AG10803 (cell line): Measurements from ENCODE around the gene ADCY5.

ENCODE experiments used
- DNase-seq: peaks from one replicate; pipeline ENCODE4 v3.0.0; 2010; ENCODE audit warnings: low read depth
- H3K4me3 ChIP-seq: 2 replicates; pipeline ENCODE4 v1.5.1; 2011; ENCODE audit warnings: mild to moderate bottlenecking, low read length, control low read depth
- TF ChIP-seq, protein P1 (sequence below): conservative IDR thresholded peaks from 2 replicates; pipeline ENCODE4 v1.5.1; 2011; ENCODE audit warnings: mild to moderate bottlenecking, low read length, control low read depth, inconsistent platforms

ADCY5 gene

GRCh38 chr3:123315271-123315595, 133.7 kb downstream of the ADCY5 start:
- H3K4me3 ChIP-seq: no peak overlapping the region
- TF ChIP-seq, protein P1, sequence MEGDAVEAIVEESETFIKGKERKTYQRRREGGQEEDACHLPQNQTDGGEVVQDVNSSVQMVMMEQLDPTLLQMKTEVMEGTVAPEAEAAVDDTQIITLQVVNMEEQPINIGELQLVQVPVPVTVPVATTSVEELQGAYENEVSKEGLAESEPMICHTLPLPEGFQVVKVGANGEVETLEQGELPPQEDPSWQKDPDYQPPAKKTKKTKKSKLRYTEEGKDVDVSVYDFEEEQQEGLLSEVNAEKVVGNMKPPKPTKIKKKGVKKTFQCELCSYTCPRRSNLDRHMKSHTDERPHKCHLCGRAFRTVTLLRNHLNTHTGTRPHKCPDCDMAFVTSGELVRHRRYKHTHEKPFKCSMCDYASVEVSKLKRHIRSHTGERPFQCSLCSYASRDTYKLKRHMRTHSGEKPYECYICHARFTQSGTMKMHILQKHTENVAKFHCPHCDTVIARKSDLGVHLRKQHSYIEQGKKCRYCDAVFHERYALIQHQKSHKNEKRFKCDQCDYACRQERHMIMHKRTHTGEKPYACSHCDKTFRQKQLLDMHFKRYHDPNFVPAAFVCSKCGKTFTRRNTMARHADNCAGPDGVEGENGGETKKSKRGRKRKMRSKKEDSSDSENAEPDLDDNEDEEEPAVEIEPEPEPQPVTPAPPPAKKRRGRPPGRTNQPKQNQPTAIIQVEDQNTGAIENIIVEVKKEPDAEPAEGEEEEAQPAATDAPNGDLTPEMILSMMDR: no peak
- DNase-seq: no peak

DNA sequence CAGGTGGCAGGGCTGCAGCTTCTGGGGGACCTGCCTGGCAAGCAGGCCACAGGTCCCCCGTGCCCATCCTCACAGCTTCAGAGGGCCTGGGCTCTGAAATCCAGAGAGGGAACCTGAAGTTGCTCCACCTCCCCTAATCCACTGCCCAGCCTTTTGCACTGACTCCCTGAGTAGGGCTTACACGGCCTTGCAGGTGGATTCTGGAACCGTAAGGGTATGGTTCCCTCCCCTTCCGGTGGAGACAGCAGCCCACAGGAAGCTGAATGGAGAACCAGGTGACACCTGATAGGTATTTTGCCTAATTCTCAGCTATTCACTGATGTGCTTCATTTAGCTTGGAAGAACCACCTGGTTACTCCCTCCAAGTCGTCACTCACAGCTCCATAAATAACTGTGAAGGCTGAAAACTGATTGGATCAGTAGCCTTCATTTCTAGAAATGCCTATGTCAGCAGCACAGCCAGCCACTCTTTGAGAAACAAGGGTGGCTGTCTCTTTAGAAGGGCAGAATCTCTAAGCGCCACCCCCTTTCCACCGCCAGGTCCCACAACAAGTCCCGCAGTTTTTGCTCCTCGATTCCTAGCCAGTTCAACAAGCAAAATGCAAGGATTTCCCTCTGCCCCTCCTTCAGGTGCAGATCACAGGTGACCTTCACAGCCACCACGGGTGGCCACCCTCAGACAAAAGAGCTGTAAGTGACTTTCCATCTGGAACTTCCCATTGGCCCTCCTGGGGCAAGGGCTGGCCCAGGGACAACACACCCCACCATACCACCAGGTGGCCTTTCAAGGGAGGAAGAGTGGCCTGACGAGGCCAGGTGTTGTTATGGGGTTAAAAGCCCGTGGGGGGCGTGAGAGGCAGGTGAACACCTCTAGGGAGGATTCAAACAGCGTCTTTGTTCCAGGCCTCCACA, 134.3 kb downstream of the ADCY5 start:
- DNase-seq: no peak
- TF ChIP-seq, protein P1: no peak
- H3K4me3 ChIP-seq: no peak overlapping the region

DNA sequence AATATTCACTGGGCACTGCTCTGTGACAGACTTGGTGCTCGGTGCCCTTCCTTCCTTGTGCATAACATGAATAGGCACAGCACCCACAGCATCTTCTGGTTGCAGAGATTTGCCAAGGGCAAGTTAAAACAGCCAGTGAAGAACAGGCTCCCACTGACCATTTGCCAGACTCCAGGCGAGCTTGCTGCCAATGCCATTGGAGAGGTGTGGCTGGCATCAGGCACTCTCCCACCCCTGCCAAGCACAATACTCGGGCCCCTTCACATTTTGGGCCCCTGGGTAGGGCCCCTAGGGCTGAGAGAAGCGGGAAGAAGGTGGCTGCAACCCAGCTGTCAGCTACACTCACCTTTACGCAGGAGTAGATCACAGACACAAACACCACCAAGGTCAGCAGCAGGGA, 135.0 kb downstream of the ADCY5 start:
- no peak for DNase-seq
- TF ChIP-seq, protein P1: no peak
- no peak overlapping the region for H3K4me3 ChIP-seq

- TF ChIP-seq, protein P1: no peak
- H3K4me3 ChIP-seq: no peak overlapping the region
- DNase-seq: peak; percentile 11
Measured at GRCh38 chr3:123312331-123313265, 136.3 kb downstream of the ADCY5 start.

DNA sequence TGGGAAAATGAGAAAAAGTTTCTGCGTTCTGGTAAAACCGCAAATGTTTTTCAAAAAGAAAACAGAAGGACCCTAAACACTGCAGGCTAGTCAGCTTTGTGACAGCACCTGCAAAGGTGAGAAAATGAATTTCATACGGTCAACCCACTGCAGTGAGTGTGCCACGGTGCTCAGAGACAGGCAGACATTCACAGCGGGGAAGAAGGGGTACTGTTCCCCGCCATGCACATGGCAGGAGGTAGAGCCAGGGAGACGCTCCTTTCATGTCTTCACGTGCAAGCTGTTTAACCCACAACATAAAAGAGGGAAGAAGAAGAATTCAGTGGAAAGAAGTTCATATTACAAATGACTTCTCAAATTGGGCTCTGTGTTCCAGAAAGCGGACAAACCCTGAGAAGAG, 137.7 kb downstream of the ADCY5 start:
- DNase-seq: no peak
- TF ChIP-seq, protein P1: no peak
- H3K4me3 ChIP-seq: no peak overlapping the region

- no peak overlapping the region for H3K4me3 ChIP-seq
- DNase-seq: no peak
- TF ChIP-seq, protein P1: no peak
Measured at GRCh38 chr3:123310741-123311140, 138.1 kb downstream of the ADCY5 start.

GRCh38 chr3:123310186-123310585, 138.7 kb downstream of the ADCY5 start:
- no peak overlapping the region for H3K4me3 ChIP-seq
- TF ChIP-seq, protein P1: no peak
- no peak for DNase-seq
